Stomach (tissue), 9 donors: ENCODE data around the gene MZT1. TPM values are rescaled to one million over a fixed set of nuclear protein-coding genes. Genes with fewer than 3 reads are reported as not detected.

Experiments used
- DNase-seq, 2 donors: peaks; one replicate each; pipeline versions ENCODE4 v3.0.0 to v3.0.0-alpha.2; 2013 to 2019
- H3K27ac ChIP-seq, 5 donors: fragments of 200-600 bp in 4 of 5; sonication (generic) in 4 of 5; one replicate each; pipeline ENCODE4 v1.5.1; 2013 to 2019; ENCODE audit warnings: mild to moderate bottlenecking in 1 of 5, moderate library complexity in 1 of 5
- H3K27me3 ChIP-seq, 3 donors: fragments of 200-600 bp; sonication (generic); one replicate each; pipeline ENCODE4 v1.5.1; 2017 to 2019; ENCODE audit warnings: mixed run types in 1 of 3
- H3K36me3 ChIP-seq, 4 donors: fragments of 200-600 bp; sonication (generic); 1 replicate in 3 of 4; 2 replicates in 1 of 4; pipeline ENCODE4 v1.5.1; 2016 to 2019
- H3K4me1 ChIP-seq, 4 donors: fragments of 200-600 bp; sonication (generic); one replicate each; pipeline ENCODE4 v1.5.1; 2016 to 2019
- H3K4me3 ChIP-seq, 4 donors: fragments of 200-600 bp; sonication (generic) in 3 of 4; one replicate each; pipeline ENCODE4 v1.5.1; 2016 to 2019; ENCODE audit warnings: mild to moderate bottlenecking in 1 of 4
- H3K9me3 ChIP-seq, 4 donors: fragments of 200-600 bp; sonication (generic); one replicate each; pipeline ENCODE4 v1.5.1; 2016 to 2019
- EP300 ChIP-seq: sonication (generic); formaldehyde crosslinking; IDR thresholded peaks from one replicate; pipeline ENCODE4 v1.6.1; 2017; ENCODE audit warnings: antibody characterized with exemption
- POLR2A ChIP-seq, 4 donors: fragments of 450-650 bp; IDR thresholded peaks; one replicate each; pipeline ENCODE4 v1.6.1; 2016; ENCODE audit warnings: antibody characterized with exemption in 4 of 4, control low read depth in 2 of 4, mild to moderate bottlenecking in 1 of 4, moderate library complexity in 1 of 4
- POLR2AphosphoS5 ChIP-seq, 3 donors: sonication (generic); formaldehyde crosslinking; IDR thresholded peaks; one replicate each; pipeline ENCODE4 v1.6.1; 2016; ENCODE audit warnings: antibody characterized with exemption in 3 of 3
- WGBS, 5 donors: extraction: QIAGEN DNeasy Blood & Tissue Kit in 3 of 5; methylation state at CpG; one replicate each; pipeline versions ENCODE4 v1.1.5 to v1.1.7; 2013 to 2018; 5-methylcytosine and 5-hydroxymethylcytosine counted together
- intact Hi-C: fragments of 100-400 bp; cut with DNase I; formaldehyde crosslinking; loops from one replicate; pipeline ENCODE4 v1.15.1; 2023; ENCODE audit warnings: low total_unique reads
- polyA plus RNA-seq, 3 donors: library from polyadenylated mRNA; stranded (reverse); fragments of 200-250 nt; gene quantifications; one replicate each; pipeline ENCODE4 v1.2.3, GENCODE V29; 2013
- total RNA-seq, 5 donors: library from RNA; depleted of rRNA; stranded (reverse); fragments of >200 nt; gene quantifications; one replicate each; pipeline versions ENCODE4 v1.1.0 to v1.2.3, GENCODE V29; 2014 to 2016
- TF ChIP-seq, protein P1 (sequence below), 7 experiments: fragments of 450-650 bp in 4 of 7; fragments of 200-600 bp in 3 of 7; sonication (generic) in 3 of 7; IDR thresholded peaks; one replicate each; pipeline ENCODE4 v1.5.1; 2016 to 2019; ENCODE audit warnings: antibody characterized with exemption in 7 of 7, control low read depth in 2 of 7, mild to moderate bottlenecking in 1 of 7
- donor health status: healthy with polysubstance abuse.
- donor health status: Bipolar disorder and iron deficiency.
- donor health status: healthy.

MZT1 gene
- total and polyA plus RNA-seq, 8 donors: 1.2 to 11.7 (median 8.1) TPM; not detected in 1

GRCh38 chr13:72716776-72717175 is 10.7 kb downstream of the MZT1 start:
- Histone ChIP-seq H3K4me1 (no peaks in the 10 kb centered on the region), H3K4me3 (no peak overlapping the region), H3K9me3 (peaks cover 0 to 15% (median 6%) of the 10 kb centered on the region in 4 donors), H3K27ac (no peak overlapping the region), H3K36me3 (peaks cover 13 to 61% (median 50%) of the 10 kb centered on the region in 4 donors), H3K27me3 (no peaks in the 10 kb centered on the region)
- intact Hi-C loops: no loop called here
- WGBS, 5 donors: 59 to 65% (median 61%) methylated on average over 3 of the region's 3 CpGs
- DNase-seq: no peak
- TF ChIP-seq EP300: no peak
- TF ChIP-seq POLR2AphosphoS5 (IDR thresholded peaks at IDR 0.05): no peak
- TF ChIP-seq POLR2A (IDR thresholded peaks at IDR 0.05): no peak
- TF ChIP-seq, protein P1, sequence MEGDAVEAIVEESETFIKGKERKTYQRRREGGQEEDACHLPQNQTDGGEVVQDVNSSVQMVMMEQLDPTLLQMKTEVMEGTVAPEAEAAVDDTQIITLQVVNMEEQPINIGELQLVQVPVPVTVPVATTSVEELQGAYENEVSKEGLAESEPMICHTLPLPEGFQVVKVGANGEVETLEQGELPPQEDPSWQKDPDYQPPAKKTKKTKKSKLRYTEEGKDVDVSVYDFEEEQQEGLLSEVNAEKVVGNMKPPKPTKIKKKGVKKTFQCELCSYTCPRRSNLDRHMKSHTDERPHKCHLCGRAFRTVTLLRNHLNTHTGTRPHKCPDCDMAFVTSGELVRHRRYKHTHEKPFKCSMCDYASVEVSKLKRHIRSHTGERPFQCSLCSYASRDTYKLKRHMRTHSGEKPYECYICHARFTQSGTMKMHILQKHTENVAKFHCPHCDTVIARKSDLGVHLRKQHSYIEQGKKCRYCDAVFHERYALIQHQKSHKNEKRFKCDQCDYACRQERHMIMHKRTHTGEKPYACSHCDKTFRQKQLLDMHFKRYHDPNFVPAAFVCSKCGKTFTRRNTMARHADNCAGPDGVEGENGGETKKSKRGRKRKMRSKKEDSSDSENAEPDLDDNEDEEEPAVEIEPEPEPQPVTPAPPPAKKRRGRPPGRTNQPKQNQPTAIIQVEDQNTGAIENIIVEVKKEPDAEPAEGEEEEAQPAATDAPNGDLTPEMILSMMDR (IDR thresholded peaks at IDR 0.05): no peak

GRCh38 chr13:72700509-72700908 is 26.9 kb downstream of the MZT1 start:
- no peaks in the 10 kb centered on the region for H3K4me1 ChIP-seq
- H3K27me3 ChIP-seq: no peaks in the 10 kb centered on the region
- intact Hi-C loops: no loop called here
- no peaks in the 10 kb centered on the region for H3K9me3 ChIP-seq
- no peak overlapping the region for H3K4me3 ChIP-seq
- no peak for TF ChIP-seq EP300
- no peak for TF ChIP-seq POLR2AphosphoS5 (IDR thresholded peaks at IDR 0.05)
- TF ChIP-seq, protein P1 (IDR thresholded peaks at IDR 0.05): no peak
- TF ChIP-seq POLR2A (IDR thresholded peaks at IDR 0.05): no peak
- H3K36me3 ChIP-seq: peaks cover 0 to under 1% (median under 1%) of the 10 kb centered on the region in 4 donors
- 25 to 75% (median 71%) methylated on average over 1 of the region's 1 CpG for WGBS, 5 donors
- no peak for DNase-seq
- H3K27ac ChIP-seq: no peak overlapping the region

GRCh38 chr13:72698164-72698563 is 29.3 kb downstream of the MZT1 start:
- Histone ChIP-seq H3K4me3 (no peak overlapping the region), H3K27ac (no peak overlapping the region), H3K4me1 (no peaks in the 10 kb centered on the region), H3K9me3 (peaks cover 0 to 1% (median under 1%) of the 10 kb centered on the region in 4 donors), H3K27me3 (no peaks in the 10 kb centered on the region), H3K36me3 (no peaks in the 10 kb centered on the region)
- DNase-seq: no peak
- WGBS, 5 donors: 75 to 86% (median 79%) methylated on average over 2 of the region's 2 CpGs
- TF ChIP-seq, protein P1 (IDR thresholded peaks at IDR 0.05): no peak
- TF ChIP-seq POLR2AphosphoS5 (IDR thresholded peaks at IDR 0.05): no peak
- no peak for TF ChIP-seq EP300
- no peak for TF ChIP-seq POLR2A (IDR thresholded peaks at IDR 0.05)
- intact Hi-C loops: no loop called here

DNA sequence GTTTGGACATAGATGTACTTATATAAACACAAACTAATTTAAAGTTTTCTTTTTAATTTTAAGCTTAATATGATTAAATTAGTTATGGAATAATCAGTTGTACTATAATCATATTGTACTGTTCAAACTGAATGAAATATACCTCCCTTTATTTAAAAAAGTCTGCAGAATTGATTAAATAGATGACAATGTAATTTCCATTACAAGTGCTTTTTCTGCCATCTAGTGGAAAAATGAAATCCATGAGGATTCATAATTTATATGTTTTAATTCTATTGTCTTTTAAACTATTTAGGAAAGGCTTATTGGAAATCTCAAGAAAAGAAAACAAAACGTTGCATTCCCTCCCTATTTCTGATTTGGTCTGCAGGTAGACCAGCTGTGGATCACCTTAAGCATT is 30.9 kb downstream of the MZT1 start:
- no peak overlapping the region for H3K4me3 ChIP-seq
- no peak overlapping the region for H3K27ac ChIP-seq
- intact Hi-C loops: no loop called here
- H3K9me3 ChIP-seq: peaks cover 0 to 8% (median 6%) of the 10 kb centered on the region in 4 donors
- 0 to 9% (median 6%) methylated on average over 1 of the region's 1 CpG for WGBS, 5 donors
- no peaks in the 10 kb centered on the region for H3K27me3 ChIP-seq
- H3K4me1 ChIP-seq: no peaks in the 10 kb centered on the region
- DNase-seq: peak in 1 of 2 donors; percentile 10
- TF ChIP-seq POLR2A (IDR thresholded peaks at IDR 0.05): no peak
- TF ChIP-seq EP300: no peak
- TF ChIP-seq, protein P1 (IDR thresholded peaks at IDR 0.05): peak in 1 of 7 experiments; percentile 31
- TF ChIP-seq POLR2AphosphoS5 (IDR thresholded peaks at IDR 0.05): no peak
- H3K36me3 ChIP-seq: no peaks in the 10 kb centered on the region
